Peyer's patch (tissue), 4 donors: Measurements from ENCODE around the gene CCDC69.

Experiments
- CTCF ChIP-seq, 6 experiments: fragments of 450-650 bp in 4 of 6; fragments of 200-600 bp in 2 of 6; sonication (generic) in 1 of 6; IDR thresholded peaks; one replicate each; pipeline ENCODE4 v1.5.1; 2017 to 2019; ENCODE audit warnings: antibody characterized with exemption in 6 of 6, mild to moderate bottlenecking in 3 of 6, moderate library complexity in 1 of 6
- POLR2A ChIP-seq, 2 donors: fragments of 450-650 bp; IDR thresholded peaks; one replicate each; pipeline ENCODE4 v1.5.1; 2017; ENCODE audit warnings: antibody characterized with exemption in 2 of 2, mild to moderate bottlenecking in 2 of 2, moderate library complexity in 2 of 2

- no peak for TF ChIP-seq CTCF (IDR thresholded peaks at IDR 0.05)
- no peak for TF ChIP-seq POLR2A (IDR thresholded peaks at IDR 0.05)
Observed at GRCh38 chr5:151183456-151184245, 40.2 kb downstream of the CCDC69 start.
